Sigmoid colon (tissue), 7 donors: Measurements from ENCODE around the gene CPA1. TPM values are rescaled to one million over a fixed set of nuclear protein-coding genes. Genes with fewer than 3 reads are reported as not detected.

Experiments used
- DNase-seq: peaks from one replicate; pipeline ENCODE4 v3.0.0-alpha.2; 2019
- H3K27ac ChIP-seq, 4 donors: fragments of 200-600 bp; sonication (generic); one replicate each; pipeline ENCODE4 v1.5.1; 2016 to 2019; ENCODE audit warnings: mild to moderate bottlenecking in 1 of 4
- H3K27me3 ChIP-seq, 3 donors: fragments of 200-600 bp; sonication (generic); one replicate each; pipeline ENCODE4 v1.5.1; 2019; ENCODE audit warnings: mild to moderate bottlenecking in 1 of 3
- H3K36me3 ChIP-seq, 4 donors: fragments of 200-600 bp; sonication (generic); one replicate each; pipeline ENCODE4 v1.5.1; 2016 to 2019
- H3K4me1 ChIP-seq, 4 donors: fragments of 200-600 bp; sonication (generic); one replicate each; pipeline ENCODE4 v1.5.1; 2017 to 2019
- H3K4me3 ChIP-seq, 4 donors: fragments of 200-600 bp; sonication (generic); one replicate each; pipeline ENCODE4 v1.5.1; 2017 to 2019; ENCODE audit warnings: mild to moderate bottlenecking in 2 of 4, moderate library complexity in 1 of 4
- H3K9me3 ChIP-seq, 4 donors: fragments of 200-600 bp in 3 of 4; sonication (generic) in 3 of 4; one replicate each; pipeline versions ENCODE4 v1.5.1 to v1.6.1; 2013 to 2019
- CTCF ChIP-seq, 4 experiments: fragments of 450-650 bp in 3 of 4; fragments of 200-600 bp in 1 of 4; IDR thresholded peaks; one replicate each; pipeline ENCODE4 v1.5.1; 2016 to 2019; ENCODE audit warnings: antibody characterized with exemption in 4 of 4, mild to moderate bottlenecking in 3 of 4, moderate library complexity in 2 of 4
- EP300 ChIP-seq, 4 donors: sonication (generic); formaldehyde crosslinking; IDR thresholded peaks; one replicate each; pipeline ENCODE4 v1.6.1; 2017; ENCODE audit warnings: antibody characterized with exemption in 4 of 4
- POLR2A ChIP-seq, 2 donors: fragments of 450-650 bp; IDR thresholded peaks; one replicate each; pipeline ENCODE4 v1.6.1; 2016; ENCODE audit warnings: antibody characterized with exemption in 2 of 2, mild to moderate bottlenecking in 2 of 2, moderate library complexity in 2 of 2
- POLR2AphosphoS5 ChIP-seq, 4 donors: sonication (generic); formaldehyde crosslinking; IDR thresholded peaks; one replicate each; pipeline ENCODE4 v1.6.1; 2017; ENCODE audit warnings: antibody characterized with exemption in 4 of 4
- WGBS, 2 donors: extraction: QIAGEN DNeasy Blood & Tissue Kit; methylation state at CpG; one replicate each; pipeline ENCODE4 v1.1.7; 2013; 5-methylcytosine and 5-hydroxymethylcytosine counted together
- intact Hi-C: fragments of 100-400 bp; cut with DNase I; formaldehyde crosslinking; loops from one replicate; pipeline ENCODE4 v1.15.1; 2023
- polyA plus RNA-seq, 3 donors: library from polyadenylated mRNA; stranded (reverse); fragments of 200-250 nt; gene quantifications; one replicate each; pipeline ENCODE4 v1.2.3, GENCODE V29; 2013
- total RNA-seq, 4 donors: library from RNA; depleted of rRNA; stranded (reverse); fragments of >200 nt; gene quantifications; one replicate each; pipeline ENCODE4 v1.1.0, GENCODE V29; 2016
- donor health status: healthy with polysubstance abuse.
- donor health status: Bipolar disorder and iron deficiency.
- donor health status: healthy.

Gene CPA1
- total and polyA plus RNA-seq, 7 donors: 0.34 to 7.8 (median 1.7) TPM; not detected in 3

GRCh38 chr7:130352194-130353074, 27.9 kb upstream of the CPA1 start:
- no peak overlapping the region for H3K4me3 ChIP-seq
- TF ChIP-seq POLR2AphosphoS5 (IDR thresholded peaks at IDR 0.05): no peak
- TF ChIP-seq CTCF (IDR thresholded peaks at IDR 0.05): no peak
- no peak for TF ChIP-seq EP300 (IDR thresholded peaks at IDR 0.05)
- no peak for TF ChIP-seq POLR2A (IDR thresholded peaks at IDR 0.05)
- intact Hi-C loops: no loop called here
- no peaks in the 10 kb centered on the region for H3K27me3 ChIP-seq
- no peaks in the 10 kb centered on the region for H3K9me3 ChIP-seq
- peaks cover 0 to 29% (median 18%) of the 10 kb centered on the region in 4 donors for H3K4me1 ChIP-seq
- 72 to 75% methylated on average over 20 of the region's 20 CpGs for WGBS, 2 donors
- H3K36me3 ChIP-seq: no peaks in the 10 kb centered on the region
- peak overlapping the region; percentile 50 to 67 (median 64) for H3K27ac ChIP-seq
- DNase-seq: no peak

- H3K27me3 ChIP-seq: no peaks in the 10 kb centered on the region
- intact Hi-C loops: no loop called here
- H3K4me1 ChIP-seq: peaks cover 0 to 32% (median 18%) of the 10 kb centered on the region in 4 donors
- no peaks in the 10 kb centered on the region for H3K36me3 ChIP-seq
- no peak for DNase-seq
- peak overlapping the region in 3 of 4 donors; percentile 63 to 67 (median 64) for H3K27ac ChIP-seq
- TF ChIP-seq EP300 (IDR thresholded peaks at IDR 0.05): no peak
- TF ChIP-seq POLR2A (IDR thresholded peaks at IDR 0.05): no peak
- TF ChIP-seq CTCF (IDR thresholded peaks at IDR 0.05): no peak
- no peak for TF ChIP-seq POLR2AphosphoS5 (IDR thresholded peaks at IDR 0.05)
- H3K4me3 ChIP-seq: no peak overlapping the region
- 92 to 93% methylated on average over 7 of the region's 7 CpGs for WGBS, 2 donors
- no peaks in the 10 kb centered on the region for H3K9me3 ChIP-seq
Measured at GRCh38 chr7:130353196-130353595, 27.1 kb upstream of the CPA1 start.

GRCh38 chr7:130356121-130356875, 24.0 kb upstream of the CPA1 start:
- Histone ChIP-seq H3K27ac (peak overlapping the region; percentile 70 to 80 (median 74)), H3K9me3 (no peaks in the 10 kb centered on the region), H3K27me3 (no peaks in the 10 kb centered on the region), H3K4me3 (no peak overlapping the region), H3K36me3 (no peaks in the 10 kb centered on the region), H3K4me1 (peaks cover 0 to 32% (median 18%) of the 10 kb centered on the region in 4 donors)
- TF ChIP-seq POLR2AphosphoS5 (IDR thresholded peaks at IDR 0.05): peak in 3 of 4 donors; percentile 42 to 62 (median 58)
- no peak for TF ChIP-seq CTCF (IDR thresholded peaks at IDR 0.05)
- no peak for TF ChIP-seq EP300 (IDR thresholded peaks at IDR 0.05)
- intact Hi-C loops: no loop called here
- 64 to 71% methylated on average over 9 of the region's 9 CpGs for WGBS, 2 donors
- DNase-seq: peak; percentile 90

- 79 to 82% methylated on average over 16 of the region's 16 CpGs for WGBS, 2 donors
- TF ChIP-seq CTCF (IDR thresholded peaks at IDR 0.05) (no peak), POLR2AphosphoS5 (IDR thresholded peaks at IDR 0.05) (peak; percentile 47 to 71 (median 58)), EP300 (IDR thresholded peaks at IDR 0.05) (no peak)
- DNase-seq: peak; percentile 91
- H3K4me1 ChIP-seq: peaks cover 0 to 32% (median 18%) of the 10 kb centered on the region in 4 donors
- H3K9me3 ChIP-seq: no peaks in the 10 kb centered on the region
- H3K27ac ChIP-seq: peak overlapping the region; percentile 70 to 80 (median 74)
- H3K27me3 ChIP-seq: no peaks in the 10 kb centered on the region
- H3K36me3 ChIP-seq: no peaks in the 10 kb centered on the region
- intact Hi-C loops: no loop called here
- no peak overlapping the region for H3K4me3 ChIP-seq
Measured at GRCh38 chr7:130356876-130357611, 23.2 kb upstream of the CPA1 start.
